Measurements from ENCODE around the gene CLDN5.

Gene CLDN5

DNA sequence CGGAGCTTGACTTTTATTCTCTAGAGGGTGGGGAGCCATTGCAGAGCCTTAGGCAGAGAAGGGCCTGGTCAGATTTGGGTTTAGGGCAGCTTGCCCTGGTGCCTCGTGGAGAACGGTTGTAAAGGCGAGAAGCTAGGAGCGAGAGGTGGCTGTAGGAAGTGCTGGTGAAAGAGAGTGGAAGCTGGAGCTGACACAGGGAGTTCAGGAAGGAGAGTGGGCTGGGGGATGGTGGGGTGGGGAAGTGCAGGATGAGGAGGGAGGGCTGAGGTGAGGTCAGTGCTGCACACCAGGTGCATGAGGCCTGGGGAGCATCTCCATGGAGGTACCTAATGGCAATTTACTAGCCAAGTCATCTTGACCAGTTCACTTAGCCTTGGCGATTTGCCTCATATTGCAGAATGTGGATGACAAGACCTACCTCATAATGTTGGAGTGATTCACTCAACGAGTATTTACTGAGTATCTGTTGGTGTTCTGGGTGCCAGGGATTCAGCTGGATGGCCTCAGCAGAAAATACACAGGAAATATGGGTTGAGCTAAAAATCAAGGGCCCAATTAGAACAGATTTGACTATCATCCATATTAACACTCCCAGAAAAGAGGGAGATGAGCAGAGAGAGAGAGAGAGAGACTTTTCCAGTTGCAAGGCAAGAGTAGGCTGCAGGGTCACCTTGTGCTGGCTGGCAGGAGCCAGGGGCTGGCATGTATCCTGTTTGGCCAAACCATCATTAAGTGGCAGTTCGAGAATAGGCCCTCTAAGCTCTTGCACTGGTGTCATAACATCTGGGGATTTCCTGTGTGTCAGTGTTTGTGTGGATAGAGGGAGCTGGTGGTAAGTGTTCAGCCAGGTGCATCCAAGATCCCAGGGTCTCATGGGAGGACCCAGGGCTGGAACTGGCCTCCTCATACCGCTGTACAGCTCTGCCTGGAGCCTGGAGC is 44.4 kb upstream of the CLDN5 start:
- TF ChIP-seq POLR2AphosphoS5 (IDR thresholded peaks at IDR 0.05; ENCODE audit: low read depth, low read length) (no peak), REST (IDR thresholded peaks at IDR 0.05; ENCODE audit: insufficient read depth in 1 of 2, low read depth in 2 of 2, low read length in 2 of 2) (no peak), SIN3A (IDR thresholded peaks at IDR 0.05; ENCODE audit: borderline replicate concordance, insufficient read depth, low read length) (no peak), FOXP2 (optimal IDR thresholded peaks at IDR 0.05; ENCODE audit: borderline replicate concordance, extremely low read depth, extremely low read length, insufficient read depth) (no peak), TAF1 (IDR thresholded peaks at IDR 0.05; ENCODE audit: borderline replicate concordance, insufficient read depth, low read length) (no peak)

DNA sequence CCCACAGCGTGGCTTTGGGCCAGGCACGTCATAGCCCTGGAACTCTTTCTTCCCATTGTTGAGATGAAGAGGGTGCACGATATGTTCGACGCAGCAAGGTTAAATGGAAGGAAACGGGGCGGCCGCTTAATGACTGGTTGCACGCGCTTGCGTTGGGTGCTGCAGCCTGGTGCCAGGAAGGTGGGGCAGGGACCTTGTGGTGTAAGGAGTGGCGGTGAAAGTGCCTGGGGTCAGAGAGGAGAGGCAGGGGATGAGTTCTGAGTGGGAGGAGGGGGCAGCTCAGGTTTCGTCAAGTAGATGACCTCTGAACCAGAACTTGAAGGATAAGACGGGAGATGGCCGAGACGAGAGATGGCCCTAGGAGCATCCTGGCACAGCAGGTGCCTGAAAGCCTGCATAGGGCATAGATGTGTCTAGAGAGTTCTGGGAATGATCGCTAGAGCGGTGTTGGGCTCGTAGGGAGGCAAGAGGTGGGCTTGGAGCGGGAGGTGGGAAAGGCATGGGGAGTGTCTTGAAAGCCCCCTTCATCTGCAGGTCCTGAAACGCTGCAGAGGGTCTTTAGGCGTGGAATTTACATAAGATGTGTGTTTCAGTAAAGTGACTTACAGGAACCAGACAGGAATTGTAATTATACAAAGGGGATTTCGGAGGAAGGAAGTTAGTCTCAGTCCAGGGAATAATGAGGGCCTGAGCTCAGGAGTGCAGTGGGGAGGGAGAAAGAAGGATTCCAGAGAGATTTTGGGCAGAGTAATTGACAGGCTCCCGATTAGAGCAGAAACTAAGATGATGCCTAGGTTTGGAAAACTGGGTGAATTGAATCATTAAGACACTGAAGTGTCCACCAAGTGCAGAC is 43.2 kb upstream of the CLDN5 start:
- TF ChIP-seq REST (IDR thresholded peaks at IDR 0.05; ENCODE audit: insufficient read depth in 1 of 2, low read depth in 2 of 2, low read length in 2 of 2) (no peak), TAF1 (IDR thresholded peaks at IDR 0.05; ENCODE audit: borderline replicate concordance, insufficient read depth, low read length) (no peak), POLR2AphosphoS5 (IDR thresholded peaks at IDR 0.05; ENCODE audit: low read depth, low read length) (no peak), SIN3A (IDR thresholded peaks at IDR 0.05; ENCODE audit: borderline replicate concordance, insufficient read depth, low read length) (no peak), FOXP2 (optimal IDR thresholded peaks at IDR 0.05; ENCODE audit: borderline replicate concordance, extremely low read depth, extremely low read length, insufficient read depth) (no peak)

DNA sequence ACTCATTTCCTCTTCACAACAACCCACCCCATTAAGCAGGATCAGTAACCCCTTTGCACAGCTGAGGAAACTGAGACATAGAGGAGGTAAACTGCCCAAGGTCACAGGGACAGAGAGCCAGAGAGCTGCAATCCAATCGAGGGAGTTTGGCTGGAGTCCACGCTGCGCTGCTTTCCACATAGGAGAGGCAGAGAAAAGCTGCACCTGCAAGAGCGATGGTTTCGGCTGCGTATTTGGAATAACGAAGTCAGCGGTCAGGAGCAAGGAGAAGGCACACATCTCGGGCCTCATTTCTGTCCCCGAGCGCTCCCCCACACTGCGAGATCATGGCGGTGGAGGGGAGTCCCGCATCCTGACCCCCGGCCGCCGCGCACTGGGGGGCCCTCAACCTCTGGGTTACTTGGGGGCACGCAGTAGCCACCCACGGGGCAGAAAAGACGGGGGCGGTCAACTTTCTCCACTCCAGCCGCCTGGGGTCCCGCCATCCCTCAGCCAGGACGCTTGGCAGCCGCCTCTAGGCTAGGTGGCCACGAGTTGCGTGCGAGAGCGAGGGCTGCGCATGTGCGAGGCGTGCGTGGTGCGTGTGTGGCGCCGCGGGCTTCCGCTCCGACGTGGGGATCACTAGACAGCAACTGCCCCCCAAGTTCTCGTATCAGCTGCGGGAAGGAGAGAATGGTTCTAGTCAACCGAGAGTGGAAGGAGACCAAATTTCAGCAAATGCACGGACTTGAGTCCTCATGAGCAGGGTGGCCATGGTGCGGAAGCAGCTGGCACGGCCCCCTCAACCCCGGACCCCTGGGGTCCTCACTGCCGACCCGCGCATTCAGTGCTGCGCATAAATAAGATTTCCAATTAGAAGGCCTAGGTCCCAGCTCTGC is 42.3 kb upstream of the CLDN5 start:
- no peak for TF ChIP-seq FOXP2 (optimal IDR thresholded peaks at IDR 0.05; ENCODE audit: borderline replicate concordance, extremely low read depth, extremely low read length, insufficient read depth)
- TF ChIP-seq POLR2AphosphoS5 (IDR thresholded peaks at IDR 0.05; ENCODE audit: low read depth, low read length): no peak
- TF ChIP-seq TAF1 (IDR thresholded peaks at IDR 0.05; ENCODE audit: borderline replicate concordance, insufficient read depth, low read length): no peak
- TF ChIP-seq SIN3A (IDR thresholded peaks at IDR 0.05; ENCODE audit: borderline replicate concordance, insufficient read depth, low read length): no peak
- no peak for TF ChIP-seq REST (IDR thresholded peaks at IDR 0.05; ENCODE audit: insufficient read depth in 1 of 2, low read depth in 2 of 2, low read length in 2 of 2)

GRCh38 chr22:19565382-19566278 is 41.4 kb upstream of the CLDN5 start:
- TF ChIP-seq SIN3A (IDR thresholded peaks at IDR 0.05; ENCODE audit: borderline replicate concordance, insufficient read depth, low read length): no peak
- no peak for TF ChIP-seq FOXP2 (optimal IDR thresholded peaks at IDR 0.05; ENCODE audit: borderline replicate concordance, extremely low read depth, extremely low read length, insufficient read depth)
- no peak for TF ChIP-seq POLR2AphosphoS5 (IDR thresholded peaks at IDR 0.05; ENCODE audit: low read depth, low read length)
- no peak for TF ChIP-seq REST (IDR thresholded peaks at IDR 0.05; ENCODE audit: insufficient read depth in 1 of 2, low read depth in 2 of 2, low read length in 2 of 2)
- no peak for TF ChIP-seq TAF1 (IDR thresholded peaks at IDR 0.05; ENCODE audit: borderline replicate concordance, insufficient read depth, low read length)
